ENCODE data around the gene ZNF136. TPM values are rescaled to one million over a fixed set of nuclear protein-coding genes. Genes with fewer than 3 reads are reported as not detected.

The ZNF136 gene
- total and polyA plus RNA-seq, 9 of the 15 experiments (the other 6 are each of a cell fraction or from before 2014, with no cell fraction given), result 1.0 to 5.3 (median 3.1) TPM

DNA sequence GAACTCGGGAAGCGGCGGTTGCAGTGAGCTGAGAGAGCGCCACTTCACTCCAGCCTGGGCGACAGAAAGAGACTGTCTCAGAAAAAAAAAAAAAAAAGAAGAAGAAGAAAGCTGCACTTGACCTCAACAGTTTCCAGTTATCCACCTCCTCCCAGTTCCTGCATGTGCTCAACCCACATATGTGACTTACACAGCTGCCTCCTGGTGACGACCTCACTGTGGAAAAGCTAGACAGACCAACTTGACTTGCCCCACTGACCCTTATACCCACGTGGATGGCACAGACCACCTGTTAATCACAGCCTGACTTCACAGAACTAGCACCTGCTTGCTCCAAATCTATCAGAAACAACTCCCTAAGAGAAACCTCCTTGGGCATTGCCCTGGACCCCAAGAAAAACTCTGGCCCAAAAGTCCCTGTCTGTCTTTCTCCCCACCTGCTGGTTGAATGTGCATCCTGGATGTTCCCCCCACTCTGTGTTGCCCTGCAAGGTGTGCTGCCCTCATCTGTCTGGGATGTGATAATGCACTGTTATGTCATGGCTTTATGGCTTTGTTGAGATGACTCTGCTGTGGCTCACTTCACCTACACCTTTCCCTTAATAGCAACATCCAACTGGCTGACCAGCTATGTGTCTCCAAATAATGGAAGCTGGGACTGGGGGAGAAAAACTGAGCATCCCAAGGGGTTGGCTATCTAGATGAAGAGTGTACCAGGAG, 25.5 kb upstream of the ZNF136 start (continued):
- TF ChIP-seq, protein P1, sequence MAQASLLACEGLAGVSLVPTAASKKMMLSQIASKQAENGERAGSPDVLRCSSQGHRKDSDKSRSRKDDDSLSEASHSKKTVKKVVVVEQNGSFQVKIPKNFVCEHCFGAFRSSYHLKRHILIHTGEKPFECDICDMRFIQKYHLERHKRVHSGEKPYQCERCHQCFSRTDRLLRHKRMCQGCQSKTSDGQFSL (CRISPR knock-in tag; IDR thresholded peaks at IDR 0.05), result peak; percentile 92
- TF ChIP-seq, protein P1 (tag; IDR thresholded peaks at IDR 0.05), result no peak
- no peak for TF ChIP-seq ZNF23 (CRISPR knock-in tag; IDR thresholded peaks at IDR 0.05)
- TF ChIP-seq, protein P2, sequence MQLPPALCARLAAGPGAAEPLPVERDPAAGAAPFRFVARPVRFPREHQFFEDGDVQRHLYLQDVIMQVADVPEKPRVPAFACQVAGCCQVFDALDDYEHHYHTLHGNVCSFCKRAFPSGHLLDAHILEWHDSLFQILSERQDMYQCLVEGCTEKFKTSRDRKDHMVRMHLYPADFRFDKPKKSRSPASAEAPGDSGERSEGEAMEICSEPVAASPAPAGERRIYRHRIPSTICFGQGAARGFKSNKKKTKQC (CRISPR knock-in tag; IDR thresholded peaks at IDR 0.05), result no peak
- TF ChIP-seq, protein P3, sequence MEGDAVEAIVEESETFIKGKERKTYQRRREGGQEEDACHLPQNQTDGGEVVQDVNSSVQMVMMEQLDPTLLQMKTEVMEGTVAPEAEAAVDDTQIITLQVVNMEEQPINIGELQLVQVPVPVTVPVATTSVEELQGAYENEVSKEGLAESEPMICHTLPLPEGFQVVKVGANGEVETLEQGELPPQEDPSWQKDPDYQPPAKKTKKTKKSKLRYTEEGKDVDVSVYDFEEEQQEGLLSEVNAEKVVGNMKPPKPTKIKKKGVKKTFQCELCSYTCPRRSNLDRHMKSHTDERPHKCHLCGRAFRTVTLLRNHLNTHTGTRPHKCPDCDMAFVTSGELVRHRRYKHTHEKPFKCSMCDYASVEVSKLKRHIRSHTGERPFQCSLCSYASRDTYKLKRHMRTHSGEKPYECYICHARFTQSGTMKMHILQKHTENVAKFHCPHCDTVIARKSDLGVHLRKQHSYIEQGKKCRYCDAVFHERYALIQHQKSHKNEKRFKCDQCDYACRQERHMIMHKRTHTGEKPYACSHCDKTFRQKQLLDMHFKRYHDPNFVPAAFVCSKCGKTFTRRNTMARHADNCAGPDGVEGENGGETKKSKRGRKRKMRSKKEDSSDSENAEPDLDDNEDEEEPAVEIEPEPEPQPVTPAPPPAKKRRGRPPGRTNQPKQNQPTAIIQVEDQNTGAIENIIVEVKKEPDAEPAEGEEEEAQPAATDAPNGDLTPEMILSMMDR (IDR thresholded peaks at IDR 0.05 in 2 of 3, conservative IDR thresholded peaks at IDR 0.05 in 1 of 3; ENCODE audit: insufficient read depth in 2 of 3, low read depth in 1 of 3, low read length in 3 of 3), result peak; percentile 62 to 93 (median 76)
- no peak for TF ChIP-seq ZNF551 (CRISPR knock-in tag; IDR thresholded peaks at IDR 0.05)
- TF ChIP-seq NR2C1 (IDR thresholded peaks at IDR 0.05), result no peak
- TF ChIP-seq NR2C1 (tag; IDR thresholded peaks at IDR 0.05), result no peak
- no peak for TF ChIP-seq PHF20 (IDR thresholded peaks at IDR 0.05; ENCODE audit: partially characterized antibody)
- TF ChIP-seq ZKSCAN8 (CRISPR knock-in tag; IDR thresholded peaks at IDR 0.05), result no peak
- no peak for TF ChIP-seq CCNT2 (IDR thresholded peaks at IDR 0.05; ENCODE audit: borderline replicate concordance, extremely low read depth, insufficient read length, low read depth, low read length)
- TF ChIP-seq ELF2 (CRISPR knock-in tag; IDR thresholded peaks at IDR 0.05), result no peak
- TF ChIP-seq, protein P4, sequence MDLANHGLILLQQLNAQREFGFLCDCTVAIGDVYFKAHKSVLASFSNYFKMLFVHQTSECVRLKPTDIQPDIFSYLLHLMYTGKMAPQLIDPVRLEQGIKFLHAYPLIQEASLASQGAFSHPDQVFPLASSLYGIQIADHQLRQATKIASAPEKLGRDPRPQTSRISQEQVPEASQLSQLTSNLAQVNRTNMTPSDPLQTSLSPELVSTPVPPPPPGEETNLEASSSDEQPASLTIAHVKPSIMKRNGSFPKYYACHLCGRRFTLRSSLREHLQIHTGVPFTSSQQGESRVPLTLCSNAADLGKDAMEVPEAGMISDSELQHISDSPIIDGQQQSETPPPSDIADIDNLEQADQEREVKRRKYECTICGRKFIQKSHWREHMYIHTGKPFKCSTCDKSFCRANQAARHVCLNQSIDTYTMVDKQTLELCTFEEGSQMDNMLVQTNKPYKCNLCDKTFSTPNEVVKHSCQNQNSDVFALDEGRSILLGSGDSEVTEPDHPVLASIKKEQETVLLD (IDR thresholded peaks at IDR 0.05), result no peak
- no peak for TF ChIP-seq TARDBP (IDR thresholded peaks at IDR 0.05)

Data from K562 (cell line).